Islet of Langerhans (tissue), 1 donor: ENCODE measurements around the gene SUPT3H.

ENCODE experiments used
- FAIRE-seq: peaks from one replicate; lab custom pipeline; 2011; peaks lifted over from hg19 to GRCh38; lab: Jason Lieb, UNC

The SUPT3H gene

GRCh38 chr6:44995486-44996132, 382.1 kb downstream of the SUPT3H start:
- no peak for FAIRE-seq

- FAIRE-seq = no peak
These were observed 388.3 kb downstream of the SUPT3H start for GRCh38 chr6:44989391-44989790.

DNA sequence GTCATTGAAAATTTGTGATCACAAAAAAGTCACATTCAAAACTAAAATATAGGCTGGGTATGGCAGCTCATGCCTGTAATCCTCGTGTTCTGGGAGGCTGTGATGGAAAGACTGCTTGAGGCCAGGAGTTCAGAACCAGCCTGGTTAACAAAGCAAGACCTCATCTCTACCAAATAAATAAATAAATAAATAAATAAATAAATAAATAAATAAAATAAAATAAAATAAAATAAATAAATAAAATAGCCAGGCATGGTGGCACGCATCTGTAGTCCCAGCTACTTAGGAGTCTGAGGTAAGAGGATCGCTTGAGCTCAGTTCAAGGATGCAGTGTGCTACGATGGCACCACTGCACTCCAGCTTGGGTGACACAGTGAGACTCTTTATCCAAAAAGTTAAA, 392.7 kb downstream of the SUPT3H start:
- no peak for FAIRE-seq

DNA sequence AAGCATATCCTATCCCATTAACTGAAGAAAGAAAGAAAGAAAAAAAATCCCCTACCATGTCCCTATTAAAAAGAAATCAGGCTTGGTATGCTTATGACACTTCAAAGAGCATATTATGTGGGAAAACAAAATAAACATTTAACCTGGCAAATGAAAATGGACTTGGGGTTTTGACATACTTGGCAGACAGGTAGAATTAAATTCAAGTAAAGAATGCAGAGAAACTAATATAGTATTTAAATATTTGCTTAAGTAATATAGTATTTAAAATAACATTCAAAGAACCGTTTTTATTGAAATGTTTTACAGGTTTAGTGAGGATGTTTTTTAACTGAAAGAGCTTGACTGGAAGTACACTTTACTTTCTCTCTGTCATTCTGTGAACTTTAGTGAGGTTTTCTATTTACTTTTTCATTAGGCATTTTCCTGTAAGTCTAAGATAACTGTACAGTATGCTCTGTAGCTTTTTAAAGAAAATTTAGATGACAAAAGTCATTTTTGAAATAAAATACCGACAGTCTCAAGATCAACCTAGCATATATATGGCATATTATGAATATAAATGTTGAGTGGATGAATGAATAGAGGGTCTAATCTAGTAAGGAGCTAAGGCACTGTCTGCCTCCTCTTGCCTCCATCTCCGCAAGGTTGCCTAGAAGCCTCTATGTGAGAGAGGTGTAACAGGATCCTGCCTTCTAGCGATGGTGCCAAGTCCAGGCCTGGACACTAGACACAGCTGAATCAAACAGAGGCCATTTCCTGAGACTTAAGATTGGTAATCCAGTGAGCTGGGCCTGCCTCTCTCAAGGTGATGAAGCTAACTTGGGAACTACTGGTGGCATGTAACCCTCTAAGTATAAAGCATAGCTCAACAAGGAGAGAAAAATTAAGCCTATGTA, 394.0 kb downstream of the SUPT3H start:
- no peak for FAIRE-seq

- no peak for FAIRE-seq
These were observed 396.9 kb downstream of the SUPT3H start for GRCh38 chr6:44980841-44981240.

DNA sequence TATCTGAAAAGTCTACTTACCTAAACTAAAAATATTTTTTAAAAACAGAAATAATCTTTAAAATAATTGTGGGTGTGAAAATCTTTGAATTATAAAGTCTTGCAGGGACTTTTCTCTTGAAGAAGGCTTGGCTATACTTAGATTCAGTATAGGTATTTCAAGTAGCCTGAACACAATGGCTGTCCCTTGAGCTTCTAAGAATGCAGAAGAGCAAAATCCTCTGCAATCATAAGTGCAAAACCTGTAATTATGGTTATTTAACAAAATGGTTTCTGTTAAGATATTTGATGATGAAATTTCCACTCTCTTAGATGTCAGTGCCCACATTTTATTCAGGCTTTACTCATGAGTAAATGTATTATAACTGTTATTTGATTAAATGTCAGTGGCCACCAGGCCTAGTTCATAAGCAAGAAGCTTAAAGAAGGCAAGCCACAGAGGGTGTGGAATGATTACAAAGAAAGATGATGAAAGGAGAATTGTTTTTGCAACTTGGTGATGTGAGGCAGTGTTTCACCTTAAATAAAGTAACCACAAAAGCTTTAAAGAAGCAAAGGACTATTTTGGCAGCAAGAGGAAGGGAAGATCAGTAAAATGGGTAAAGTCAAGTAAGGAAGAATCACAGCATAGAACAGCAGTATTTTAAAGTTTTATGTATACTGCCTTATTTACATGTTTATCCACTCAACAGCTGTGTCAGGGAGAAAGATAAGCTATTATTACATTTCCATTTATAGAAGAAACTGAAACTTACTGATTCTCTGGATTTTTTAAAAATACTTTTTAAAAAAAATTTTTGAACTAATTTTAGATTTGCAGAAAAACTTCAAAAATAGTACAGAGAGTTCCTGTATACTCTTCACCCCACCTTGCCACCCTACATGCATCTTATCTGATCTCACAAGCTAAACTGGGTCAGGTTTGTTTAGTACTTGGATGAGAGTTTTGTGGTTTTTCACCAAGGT, 400.8 kb downstream of the SUPT3H start:
- no peak for FAIRE-seq

GRCh38 chr6:44974511-44974910, 403.2 kb downstream of the SUPT3H start:
- FAIRE-seq = no peak

- FAIRE-seq = no peak
These were observed 405.0 kb downstream of the SUPT3H start for GRCh38 chr6:44972709-44973108.

DNA sequence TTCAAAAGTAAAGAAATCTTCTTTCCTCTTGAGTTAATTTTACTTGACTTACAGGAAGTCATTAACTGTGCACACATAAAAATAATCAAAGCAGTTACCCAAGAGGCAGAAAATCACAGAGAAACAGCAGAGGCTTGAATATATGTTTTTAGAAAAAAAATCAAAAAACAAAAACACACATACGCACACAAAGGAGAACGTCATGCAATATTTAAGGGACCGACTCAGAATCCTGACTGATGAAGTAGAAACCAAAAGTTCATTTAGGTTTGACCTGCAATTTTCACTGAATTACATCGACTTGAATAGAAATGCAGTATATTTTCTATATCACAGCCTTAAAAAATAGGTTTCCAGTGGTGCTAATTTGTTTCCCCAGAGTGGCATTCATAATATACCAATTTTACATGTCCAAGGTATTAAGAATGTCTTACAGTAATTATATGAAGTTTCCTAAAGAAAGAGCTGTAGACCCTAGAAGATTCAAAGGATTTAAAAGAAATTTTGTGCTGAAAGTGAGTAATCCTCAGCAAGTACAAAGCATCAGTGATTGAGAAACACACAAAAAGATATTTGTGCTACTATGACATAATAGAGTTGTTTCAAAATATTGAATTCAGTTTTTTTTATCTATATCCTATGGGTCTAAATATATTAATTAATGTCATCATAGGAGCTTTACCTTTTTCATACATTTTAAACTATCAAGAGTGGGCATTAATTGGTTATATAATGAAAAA, 408.1 kb downstream of the SUPT3H start:
- FAIRE-seq = no peak

DNA sequence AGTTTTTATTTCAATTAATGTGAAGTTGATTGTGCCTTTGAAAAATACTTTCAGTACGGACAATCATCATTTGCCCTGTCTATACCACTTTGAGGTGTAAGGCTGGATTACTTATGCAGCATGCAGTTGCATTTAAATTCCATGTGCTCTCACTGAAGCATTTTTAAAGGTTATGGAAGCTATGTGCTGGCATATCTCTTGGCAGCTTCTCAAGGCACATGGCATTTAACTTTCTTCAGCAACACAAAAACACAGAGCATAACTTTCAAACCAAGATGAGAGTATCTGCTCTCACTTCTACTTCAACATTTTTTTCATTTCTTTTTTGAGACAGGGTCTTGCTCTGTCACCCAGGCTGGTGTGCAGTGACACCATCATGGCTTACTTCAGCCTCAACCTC, 410.3 kb downstream of the SUPT3H start:
- no peak for FAIRE-seq

- peak; percentile 89 for FAIRE-seq
These were observed 411.2 kb downstream of the SUPT3H start for GRCh38 chr6:44966449-44967092.

- FAIRE-seq = no peak
These were observed 412.0 kb downstream of the SUPT3H start for GRCh38 chr6:44965708-44966107.

- no peak for FAIRE-seq
These were observed 416.8 kb downstream of the SUPT3H start for GRCh38 chr6:44960898-44961297.

DNA sequence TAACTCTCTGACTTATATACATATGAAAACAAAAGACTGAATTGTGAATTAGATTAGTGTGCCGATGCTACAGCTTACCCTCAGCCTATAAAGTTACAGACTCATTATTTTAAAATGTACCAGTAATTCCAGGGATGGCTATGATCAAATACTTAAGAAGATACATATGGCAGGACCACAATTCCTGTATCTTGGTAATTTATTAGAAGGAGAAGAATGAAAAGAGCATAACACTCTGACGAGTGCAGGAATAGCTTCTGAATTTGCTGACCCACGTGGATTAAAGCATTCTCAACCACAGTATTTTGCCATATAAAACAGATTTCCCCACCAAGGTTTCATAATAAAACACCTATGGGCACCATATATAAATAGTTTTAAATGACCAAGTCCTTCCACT, 418.1 kb downstream of the SUPT3H start:
- FAIRE-seq = no peak

GRCh38 chr6:44957156-44957555, 420.6 kb downstream of the SUPT3H start:
- no peak for FAIRE-seq

DNA sequence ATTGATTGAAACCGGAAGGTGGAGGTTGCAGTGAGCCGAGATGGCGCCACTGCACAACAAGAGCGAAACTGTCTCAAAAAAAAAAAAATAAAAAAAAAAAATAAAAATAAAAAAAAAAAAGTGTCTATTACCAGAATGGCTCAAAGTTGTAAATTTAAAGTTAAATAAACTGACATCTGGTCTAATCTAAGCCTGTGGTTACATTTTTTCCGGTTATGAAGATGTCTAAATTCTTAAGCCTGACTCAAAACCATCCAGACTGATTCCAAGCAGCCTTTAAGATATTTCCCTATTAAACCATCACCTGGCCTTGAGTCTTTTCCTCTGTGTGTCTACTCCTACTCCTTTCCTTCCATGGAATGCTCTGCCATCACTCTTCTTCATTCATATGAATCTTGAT, 421.3 kb downstream of the SUPT3H start:
- FAIRE-seq = no peak

DNA sequence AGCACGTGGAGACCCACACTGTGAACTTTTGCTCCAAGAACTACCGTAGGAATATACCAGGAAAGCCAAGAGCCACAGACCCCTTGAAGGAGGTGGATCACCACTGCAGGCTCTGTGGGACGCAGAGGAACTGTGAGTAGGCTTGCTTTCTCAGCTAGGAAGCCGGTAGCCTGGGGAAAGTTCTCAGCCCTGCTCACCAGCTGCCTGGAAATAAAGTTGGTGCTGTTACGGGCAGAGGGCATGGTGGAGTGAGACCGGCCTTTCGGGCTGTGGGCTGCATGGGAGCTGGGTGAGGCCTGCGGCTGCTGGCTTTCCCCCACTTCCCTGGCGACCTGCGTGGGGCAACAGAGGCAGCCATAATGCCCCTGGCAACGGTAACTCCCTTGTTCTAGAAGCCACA, 422.6 kb downstream of the SUPT3H start:
- no peak for FAIRE-seq

GRCh38 chr6:44954281-44954680, 423.5 kb downstream of the SUPT3H start:
- no peak for FAIRE-seq

GRCh38 chr6:44951253-44951747, 426.4 kb downstream of the SUPT3H start:
- no peak for FAIRE-seq

GRCh38 chr6:44949596-44950201, 428.0 kb downstream of the SUPT3H start:
- FAIRE-seq = no peak

DNA sequence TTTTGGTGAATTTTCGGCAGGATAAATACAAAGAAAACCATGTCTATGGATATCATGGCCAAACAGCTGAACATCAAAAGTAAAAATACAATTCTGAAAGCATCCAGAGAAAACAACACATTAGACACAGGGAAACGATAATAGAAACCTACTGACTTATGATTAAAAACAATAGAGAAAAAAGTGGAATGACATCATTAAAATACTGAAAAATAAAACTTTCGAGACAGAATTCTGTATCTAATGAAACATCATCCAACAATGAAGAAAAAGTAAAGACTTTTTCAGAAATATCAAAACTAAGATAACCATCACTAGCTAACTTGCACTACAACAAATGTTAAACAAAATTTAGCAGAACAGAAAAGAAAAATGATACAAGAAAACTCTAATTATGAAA, 434.2 kb downstream of the SUPT3H start:
- FAIRE-seq = no peak
